Left lung (tissue), 14 donors: ENCODE measurements around the gene ZNF575. TPM values are rescaled to one million over a fixed set of nuclear protein-coding genes. Genes with fewer than 3 reads are reported as not detected.

Source experiments
- ATAC-seq: fragments of 200-7000 bp; cut with Tn5 transposase; one replicate; pipeline ENCODE4 v1.9.1; 2020; ENCODE audit warnings: moderate library complexity
- DNase-seq, 4 donors: peaks; one replicate each; pipeline ENCODE4 v3.0.0-alpha.2; 2013 to 2020
- H3K27ac ChIP-seq, 2 donors: fragments of 200-600 bp; sonication (generic) in 1 of 2; one replicate each; pipeline versions ENCODE4 v1.5.0 to v1.8.0; 2020 to 2021
- H3K27me3 ChIP-seq, 2 donors: fragments of 200-600 bp; sonication (generic) in 1 of 2; one replicate each; pipeline versions ENCODE4 v1.5.0 to v1.8.0; 2020 to 2021
- H3K36me3 ChIP-seq, 2 donors: fragments of 200-600 bp; sonication (generic) in 1 of 2; one replicate each; pipeline versions ENCODE4 v1.5.0 to v1.8.0; 2020 to 2021
- H3K4me1 ChIP-seq, 2 donors: fragments of 200-600 bp; one replicate each; pipeline ENCODE4 v1.8.0; 2021
- H3K4me3 ChIP-seq, 2 donors: fragments of 200-600 bp; sonication (generic) in 1 of 2; one replicate each; pipeline versions ENCODE4 v1.5.0 to v1.8.0; 2020 to 2021; ENCODE audit warnings: mild to moderate bottlenecking in 1 of 2
- H3K9me3 ChIP-seq, 2 donors: fragments of 200-600 bp; sonication (generic) in 1 of 2; one replicate each; pipeline versions ENCODE4 v1.5.0 to v1.8.0; 2020 to 2021
- intact Hi-C, 2 donors: fragments of 100-400 bp; cut with DNase I; formaldehyde crosslinking; loops; one replicate each; pipeline versions ENCODE4 v1.11.2 to v1.14.2; 2022
- long read RNA-seq, 12 donors: library from polyadenylated mRNA in 2 of 12; unstranded in 2 of 12; transcript quantifications; one replicate each; pipeline ENCODE4 v2.0.0 and lab custom pipeline, GENCODE V29; 2019 to 2026
- polyA plus RNA-seq, 6 donors: library from polyadenylated mRNA; unstranded; fragments of 120-200 nt; gene quantifications; one replicate each; pipeline ENCODE4 v1.2.1, GENCODE V29; 2013; ENCODE audit not compliant: insufficient read length in 6 of 6
- total RNA-seq, 2 donors: library from RNA; stranded (reverse); fragmentation: NEBNext Ultra II Directional; extraction: Animal tissue kit (Norgen Biotek cat#: 25700); gene quantifications; one replicate each; pipeline ENCODE4 v1.2.1, GENCODE V29; 2021
- TF ChIP-seq, protein P1 (sequence below), 2 donors: fragments of 200-600 bp; sonication (generic) in 1 of 2; IDR thresholded peaks; one replicate each; pipeline versions ENCODE4 v1.5.0 to v1.8.0; 2021; ENCODE audit warnings: antibody characterized with exemption in 2 of 2
- donor health status: DM: no; HTN: yes; CAD: no.
- donor health status: DM: no; HTN: no; CAD: no.

ZNF575 gene, protein sequence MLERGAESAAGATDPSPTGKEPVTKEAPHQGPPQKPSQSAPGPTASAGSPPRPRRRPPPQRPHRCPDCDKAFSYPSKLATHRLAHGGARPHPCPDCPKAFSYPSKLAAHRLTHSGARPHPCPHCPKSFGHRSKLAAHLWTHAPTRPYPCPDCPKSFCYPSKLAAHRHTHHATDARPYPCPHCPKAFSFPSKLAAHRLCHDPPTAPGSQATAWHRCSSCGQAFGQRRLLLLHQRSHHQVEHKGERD
- total RNA-seq (1 to 10 TPM; 2.1 to 2.5 TPM), polyA plus RNA-seq (1 to 10 TPM; 1.2 to 3.3 (median 2.2) TPM)
- long read RNA-seq, donor 1, partial matches to known transcripts: 0 of 2 reads
- long read RNA-seq, donor 1, other reads (novel, unspliced or antisense): 0 of 2 reads
- long read RNA-seq, donor 2, partial matches to known transcripts: 0 of 2 reads
- long read RNA-seq, donor 2, other reads (novel, unspliced or antisense): 0 of 2 reads
- long read RNA-seq, donor 3, partial matches to known transcripts: 30 of 43 reads
- long read RNA-seq, donor 3, other reads (novel, unspliced or antisense): 13 of 43 reads
- long read RNA-seq, donor 4, partial matches to known transcripts: 0 of 1 reads
- long read RNA-seq, donor 4, other reads (novel, unspliced or antisense): 0 of 1 reads
- long read RNA-seq, donor 5, partial matches to known transcripts: 0 of 1 reads
- long read RNA-seq, donor 5, other reads (novel, unspliced or antisense): 0 of 1 reads
- long read RNA-seq, donor 6, partial matches to known transcripts: 0 of 1 reads
- long read RNA-seq, donor 6, other reads (novel, unspliced or antisense): 0 of 1 reads
- long read RNA-seq, donor 7, partial matches to known transcripts: 11 of 17 reads
- long read RNA-seq, donor 7, other reads (novel, unspliced or antisense): 5 of 17 reads
- long read RNA-seq, donor 8: 0 reads
- long read RNA-seq, donor 9: 0 reads
- long read RNA-seq, donor 10, partial matches to known transcripts: 0 of 1 reads
- long read RNA-seq, donor 10, other reads (novel, unspliced or antisense): 0 of 1 reads
- long read RNA-seq, donor 11: 0 reads
- long read RNA-seq, donor 12, partial matches to known transcripts: 0 of 2 reads
- long read RNA-seq, donor 12, other reads (novel, unspliced or antisense): 0 of 2 reads

DNA sequence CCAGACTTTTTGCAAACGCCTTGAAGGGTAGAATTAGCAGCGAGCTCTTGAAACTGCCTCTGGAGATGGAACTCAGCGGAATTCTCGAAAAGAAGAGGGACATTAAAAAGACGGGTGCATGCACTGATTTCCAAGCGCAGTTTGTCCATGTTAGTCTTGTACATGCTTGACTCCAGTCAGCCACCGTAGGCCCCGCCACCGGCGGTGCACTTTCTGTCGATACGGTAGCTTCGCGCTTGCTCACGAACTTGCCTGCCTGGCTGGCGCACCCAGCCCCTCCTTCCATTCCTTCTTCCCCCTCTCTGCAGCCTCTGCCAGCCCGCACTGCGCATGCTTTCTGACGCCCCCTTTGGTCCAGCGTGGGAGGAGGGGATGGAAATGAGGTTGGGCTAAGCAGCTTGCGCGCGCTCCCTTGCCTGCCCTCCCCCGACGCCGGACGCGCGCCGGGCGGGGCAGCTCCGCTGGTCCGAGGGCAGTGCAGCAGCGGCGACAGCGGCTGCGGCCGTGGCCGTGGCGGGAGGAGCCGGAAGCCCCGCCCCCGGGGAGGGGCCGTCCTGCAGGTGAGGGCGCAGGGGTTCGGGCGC, at the start of gene ZNF575:
Gene ZNF575, plus strand, starts transcription at position 227 of the 584 bp plus-strand sequence. CDS start 1,235 bp downstream, outside the sequence.
- DNase-seq (peak; percentile 93 to 97 (median 95)), ATAC-seq (peak; percentile 85)
- Histone ChIP-seq H3K9me3 (no peaks in the 10 kb centered on the region), H3K27ac (peak within 1 kb of the TSS; percentile 90), H3K4me1 (peaks cover 0 to 24% of the 10 kb centered on the region in 2 donors), H3K27me3 (no peaks in the 10 kb centered on the region), H3K36me3 (peaks cover 0 to 11% of the 10 kb centered on the region in 2 donors), H3K4me3 (peak within 1 kb of the TSS; percentile 55 to 58)
- intact Hi-C loops: no loop called here
- TF ChIP-seq, protein P1, sequence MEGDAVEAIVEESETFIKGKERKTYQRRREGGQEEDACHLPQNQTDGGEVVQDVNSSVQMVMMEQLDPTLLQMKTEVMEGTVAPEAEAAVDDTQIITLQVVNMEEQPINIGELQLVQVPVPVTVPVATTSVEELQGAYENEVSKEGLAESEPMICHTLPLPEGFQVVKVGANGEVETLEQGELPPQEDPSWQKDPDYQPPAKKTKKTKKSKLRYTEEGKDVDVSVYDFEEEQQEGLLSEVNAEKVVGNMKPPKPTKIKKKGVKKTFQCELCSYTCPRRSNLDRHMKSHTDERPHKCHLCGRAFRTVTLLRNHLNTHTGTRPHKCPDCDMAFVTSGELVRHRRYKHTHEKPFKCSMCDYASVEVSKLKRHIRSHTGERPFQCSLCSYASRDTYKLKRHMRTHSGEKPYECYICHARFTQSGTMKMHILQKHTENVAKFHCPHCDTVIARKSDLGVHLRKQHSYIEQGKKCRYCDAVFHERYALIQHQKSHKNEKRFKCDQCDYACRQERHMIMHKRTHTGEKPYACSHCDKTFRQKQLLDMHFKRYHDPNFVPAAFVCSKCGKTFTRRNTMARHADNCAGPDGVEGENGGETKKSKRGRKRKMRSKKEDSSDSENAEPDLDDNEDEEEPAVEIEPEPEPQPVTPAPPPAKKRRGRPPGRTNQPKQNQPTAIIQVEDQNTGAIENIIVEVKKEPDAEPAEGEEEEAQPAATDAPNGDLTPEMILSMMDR (IDR thresholded peaks at IDR 0.05): no peak

DNA sequence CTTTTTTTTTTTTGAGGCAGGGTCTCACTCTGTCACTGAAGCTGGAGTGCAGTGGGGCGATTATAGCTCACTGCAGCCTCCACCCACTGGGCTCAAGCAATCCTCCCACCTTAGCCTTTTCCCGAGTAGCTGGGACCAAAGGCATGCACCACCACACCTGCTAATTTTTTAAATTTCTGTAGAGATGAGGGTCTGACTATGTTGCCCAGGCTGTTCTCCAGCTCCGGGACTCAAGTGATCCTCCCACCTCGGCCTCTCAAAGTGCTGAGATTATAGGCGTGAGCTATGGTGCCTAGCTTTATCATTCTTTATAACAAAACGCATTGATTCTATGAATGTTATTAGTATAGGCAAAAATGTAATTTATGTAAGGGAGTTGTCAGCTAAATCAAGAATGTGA, 49.7 kb upstream of the ZNF575 start:
- Histone ChIP-seq H3K9me3 (no peaks in the 10 kb centered on the region), H3K27me3 (no peaks in the 10 kb centered on the region)

DNA sequence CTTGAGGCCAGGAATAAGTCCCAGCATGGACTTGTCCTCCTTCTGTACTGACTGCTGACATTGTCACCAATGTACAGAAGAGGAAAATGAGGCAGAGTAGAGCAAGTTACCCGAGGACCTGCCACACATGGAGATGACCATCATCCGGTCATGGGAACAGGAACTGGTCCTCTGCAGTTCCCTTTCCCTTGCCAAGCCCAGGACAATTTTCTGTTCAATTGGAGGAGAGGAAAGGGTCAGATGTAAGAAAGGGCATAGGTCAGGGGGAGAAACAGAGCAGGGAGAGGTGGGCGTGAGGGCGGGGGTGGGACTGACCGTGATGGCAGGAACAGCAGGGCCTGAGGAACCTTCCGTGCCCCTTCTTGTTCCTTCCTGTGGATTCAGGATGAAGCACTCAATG, 47.0 kb upstream of the ZNF575 start:
- Histone ChIP-seq H3K4me1 (peaks cover 0 to 3% of the 10 kb centered on the region in 2 donors), H3K4me3 (no peak overlapping the region), H3K36me3 (no peaks in the 10 kb centered on the region), H3K27me3 (no peaks in the 10 kb centered on the region), H3K9me3 (no peaks in the 10 kb centered on the region), H3K27ac (no peak overlapping the region)
- TF ChIP-seq, protein P1 (IDR thresholded peaks at IDR 0.05): no peak
- intact Hi-C loops: no loop called here
- no peak for DNase-seq
- no peak for ATAC-seq

More for the DNA sequence above, 49.7 kb upstream of the ZNF575 start:
- H3K27ac ChIP-seq: no peak overlapping the region
- peaks cover 0 to 3% of the 10 kb centered on the region in 2 donors for H3K4me1 ChIP-seq
- ATAC-seq: no peak
- DNase-seq: no peak
- intact Hi-C loops: no loop called here
- TF ChIP-seq, protein P1 (IDR thresholded peaks at IDR 0.05): no peak
- no peak overlapping the region for H3K4me3 ChIP-seq
- no peaks in the 10 kb centered on the region for H3K36me3 ChIP-seq

DNA sequence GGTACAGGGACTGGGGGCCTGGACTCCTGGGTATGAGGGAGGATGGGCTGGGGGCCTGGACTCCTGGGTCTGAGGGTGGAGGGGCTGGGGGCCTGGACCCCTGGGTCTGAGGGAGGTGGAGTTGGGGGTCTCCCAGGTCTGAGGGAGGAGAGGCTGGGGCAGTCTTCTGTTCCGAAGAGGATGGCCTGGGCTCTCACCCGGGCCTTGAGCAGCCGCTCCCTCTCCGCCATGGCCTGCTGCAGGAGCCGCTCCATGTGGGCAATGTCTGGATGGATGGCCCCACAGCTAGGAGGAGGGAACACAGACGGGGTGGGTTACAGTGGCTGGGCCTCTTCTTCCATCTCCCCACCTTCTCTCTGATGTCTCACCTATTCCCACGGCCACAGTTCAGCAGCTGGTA, 46.6 kb upstream of the ZNF575 start:
- Histone ChIP-seq H3K27ac (no peak overlapping the region), H3K27me3 (no peaks in the 10 kb centered on the region), H3K4me3 (no peak overlapping the region), H3K9me3 (no peaks in the 10 kb centered on the region), H3K36me3 (no peaks in the 10 kb centered on the region), H3K4me1 (peaks cover 0 to 3% of the 10 kb centered on the region in 2 donors)
- ATAC-seq (no peak), DNase-seq (no peak)
- TF ChIP-seq, protein P1 (IDR thresholded peaks at IDR 0.05): no peak
- intact Hi-C loops: no loop called here
